Measurements from ENCODE around the gene SRR. TPM values are rescaled to one million over a fixed set of nuclear protein-coding genes. Genes with fewer than 3 reads are reported as not detected.

The SRR gene
- total RNA-seq, 1 experiment from 2014 or later, result 11.8 TPM

DNA sequence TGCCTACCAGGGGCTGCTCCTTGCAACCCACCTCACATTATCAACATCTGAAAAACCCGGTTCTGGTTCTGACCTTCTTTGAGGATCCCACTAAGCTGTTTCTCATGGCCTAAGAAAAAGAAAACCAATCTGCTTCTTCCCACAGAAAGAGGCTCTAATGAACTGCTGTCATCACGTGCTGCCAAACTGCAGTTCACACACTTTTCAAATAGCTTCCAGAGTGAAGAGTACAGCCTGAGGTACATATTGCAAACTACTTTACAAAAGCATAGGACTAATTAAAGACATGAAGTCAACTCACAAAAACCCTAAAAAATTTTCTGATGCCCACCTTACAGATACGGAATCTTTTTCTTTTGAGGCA is 36.9 kb upstream of the SRR start:
- Histone ChIP-seq H3K36me3 (ENCODE audit: control insufficient read depth, insufficient read depth, low read length) (no peaks in the 10 kb centered on the region), H3K9me3 (ENCODE audit: control insufficient read depth, insufficient read depth, low read depth, low read length) (no peaks in the 10 kb centered on the region), H3K4me1 (ENCODE audit: control insufficient read depth, insufficient read depth, low read length) (no peaks in the 10 kb centered on the region), H3K27me3 (ENCODE audit: control insufficient read depth, insufficient read depth, low read length) (no peaks in the 10 kb centered on the region), H3K27ac (ENCODE audit: low read length) (no peak overlapping the region), H3K4me3 (ENCODE audit: low read depth in 2 of 2, low read length in 2 of 2) (no peak overlapping the region)
- POLR2A ChIA-PET, result no interaction called here
- intact Hi-C loops (cut with micrococcal nuclease; ENCODE audit: unreplicated experiment) (no loop called here), in situ Hi-C loops (cut with HindIII; ENCODE audit: low pct_unique_long_range_greater_than_20kb, low sequenced_read_pairs) (no loop called here)
- ATAC-seq (no peak), DNase-seq (ENCODE audit: low read depth, low spot score) (no peak)
- TF ChIP-seq, protein P1, sequence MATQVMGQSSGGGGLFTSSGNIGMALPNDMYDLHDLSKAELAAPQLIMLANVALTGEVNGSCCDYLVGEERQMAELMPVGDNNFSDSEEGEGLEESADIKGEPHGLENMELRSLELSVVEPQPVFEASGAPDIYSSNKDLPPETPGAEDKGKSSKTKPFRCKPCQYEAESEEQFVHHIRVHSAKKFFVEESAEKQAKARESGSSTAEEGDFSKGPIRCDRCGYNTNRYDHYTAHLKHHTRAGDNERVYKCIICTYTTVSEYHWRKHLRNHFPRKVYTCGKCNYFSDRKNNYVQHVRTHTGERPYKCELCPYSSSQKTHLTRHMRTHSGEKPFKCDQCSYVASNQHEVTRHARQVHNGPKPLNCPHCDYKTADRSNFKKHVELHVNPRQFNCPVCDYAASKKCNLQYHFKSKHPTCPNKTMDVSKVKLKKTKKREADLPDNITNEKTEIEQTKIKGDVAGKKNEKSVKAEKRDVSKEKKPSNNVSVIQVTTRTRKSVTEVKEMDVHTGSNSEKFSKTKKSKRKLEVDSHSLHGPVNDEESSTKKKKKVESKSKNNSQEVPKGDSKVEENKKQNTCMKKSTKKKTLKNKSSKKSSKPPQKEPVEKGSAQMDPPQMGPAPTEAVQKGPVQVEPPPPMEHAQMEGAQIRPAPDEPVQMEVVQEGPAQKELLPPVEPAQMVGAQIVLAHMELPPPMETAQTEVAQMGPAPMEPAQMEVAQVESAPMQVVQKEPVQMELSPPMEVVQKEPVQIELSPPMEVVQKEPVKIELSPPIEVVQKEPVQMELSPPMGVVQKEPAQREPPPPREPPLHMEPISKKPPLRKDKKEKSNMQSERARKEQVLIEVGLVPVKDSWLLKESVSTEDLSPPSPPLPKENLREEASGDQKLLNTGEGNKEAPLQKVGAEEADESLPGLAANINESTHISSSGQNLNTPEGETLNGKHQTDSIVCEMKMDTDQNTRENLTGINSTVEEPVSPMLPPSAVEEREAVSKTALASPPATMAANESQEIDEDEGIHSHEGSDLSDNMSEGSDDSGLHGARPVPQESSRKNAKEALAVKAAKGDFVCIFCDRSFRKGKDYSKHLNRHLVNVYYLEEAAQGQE (IDR thresholded peaks at IDR 0.05; ENCODE audit: insufficient read depth in 1 of 2, low read depth in 2 of 2, low read length in 1 of 2), result no peak
- no peak for TF ChIP-seq SIN3A (IDR thresholded peaks at IDR 0.05; ENCODE audit: borderline replicate concordance, insufficient read depth, low read depth, low read length)
- no peak for TF ChIP-seq POLR2AphosphoS5 (IDR thresholded peaks at IDR 0.05; ENCODE audit: low read depth, low read length)
- TF ChIP-seq TCF7L2 (IDR thresholded peaks at IDR 0.05; ENCODE audit: low read depth, low read length), result no peak
- TF ChIP-seq, protein P2, sequence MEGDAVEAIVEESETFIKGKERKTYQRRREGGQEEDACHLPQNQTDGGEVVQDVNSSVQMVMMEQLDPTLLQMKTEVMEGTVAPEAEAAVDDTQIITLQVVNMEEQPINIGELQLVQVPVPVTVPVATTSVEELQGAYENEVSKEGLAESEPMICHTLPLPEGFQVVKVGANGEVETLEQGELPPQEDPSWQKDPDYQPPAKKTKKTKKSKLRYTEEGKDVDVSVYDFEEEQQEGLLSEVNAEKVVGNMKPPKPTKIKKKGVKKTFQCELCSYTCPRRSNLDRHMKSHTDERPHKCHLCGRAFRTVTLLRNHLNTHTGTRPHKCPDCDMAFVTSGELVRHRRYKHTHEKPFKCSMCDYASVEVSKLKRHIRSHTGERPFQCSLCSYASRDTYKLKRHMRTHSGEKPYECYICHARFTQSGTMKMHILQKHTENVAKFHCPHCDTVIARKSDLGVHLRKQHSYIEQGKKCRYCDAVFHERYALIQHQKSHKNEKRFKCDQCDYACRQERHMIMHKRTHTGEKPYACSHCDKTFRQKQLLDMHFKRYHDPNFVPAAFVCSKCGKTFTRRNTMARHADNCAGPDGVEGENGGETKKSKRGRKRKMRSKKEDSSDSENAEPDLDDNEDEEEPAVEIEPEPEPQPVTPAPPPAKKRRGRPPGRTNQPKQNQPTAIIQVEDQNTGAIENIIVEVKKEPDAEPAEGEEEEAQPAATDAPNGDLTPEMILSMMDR (IDR thresholded peaks at IDR 0.05), result no peak
- CTCF ChIA-PET, result no interaction called here
- BruUV-seq (replicated peaks), result no TSS peak

DNA sequence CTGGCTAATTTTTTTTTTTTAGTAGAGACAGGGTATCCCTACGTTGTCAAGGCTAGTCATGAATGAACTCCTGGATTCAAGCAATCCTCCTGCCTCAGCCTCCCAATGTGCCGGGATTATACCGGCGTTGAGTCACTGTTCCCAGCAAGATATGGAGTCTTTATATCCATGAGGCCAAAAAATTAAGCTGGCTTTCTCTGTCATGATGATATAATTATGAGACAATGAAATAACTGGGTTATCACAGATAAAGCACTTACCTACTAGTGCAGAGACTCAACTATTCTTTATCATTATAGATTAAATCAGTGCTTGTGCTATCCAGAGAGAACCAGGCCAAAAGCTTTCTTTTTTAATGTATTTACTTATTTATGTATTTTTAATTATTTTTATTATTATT is 36.4 kb upstream of the SRR start:
- TF ChIP-seq, protein P1 (IDR thresholded peaks at IDR 0.05; ENCODE audit: insufficient read depth in 1 of 2, low read depth in 2 of 2, low read length in 1 of 2), result no peak
- no peak for TF ChIP-seq POLR2AphosphoS5 (IDR thresholded peaks at IDR 0.05; ENCODE audit: low read depth, low read length)
- TF ChIP-seq SIN3A (IDR thresholded peaks at IDR 0.05; ENCODE audit: borderline replicate concordance, insufficient read depth, low read depth, low read length), result no peak
- TF ChIP-seq, protein P2 (IDR thresholded peaks at IDR 0.05), result no peak
- TF ChIP-seq TCF7L2 (IDR thresholded peaks at IDR 0.05; ENCODE audit: low read depth, low read length), result no peak
- Histone ChIP-seq H3K27ac (ENCODE audit: low read length) (no peak overlapping the region), H3K4me3 (ENCODE audit: low read depth in 2 of 2, low read length in 2 of 2) (no peak overlapping the region), H3K36me3 (ENCODE audit: control insufficient read depth, insufficient read depth, low read length) (no peaks in the 10 kb centered on the region), H3K4me1 (ENCODE audit: control insufficient read depth, insufficient read depth, low read length) (no peaks in the 10 kb centered on the region), H3K27me3 (ENCODE audit: control insufficient read depth, insufficient read depth, low read length) (no peaks in the 10 kb centered on the region), H3K9me3 (ENCODE audit: control insufficient read depth, insufficient read depth, low read depth, low read length) (no peaks in the 10 kb centered on the region)
- no peak for ATAC-seq
- ChIA-PET POLR2A (no interaction called here), CTCF (no interaction called here)
- intact Hi-C loops (cut with micrococcal nuclease; ENCODE audit: unreplicated experiment), result no loop called here
- in situ Hi-C loops (cut with HindIII; ENCODE audit: low pct_unique_long_range_greater_than_20kb, low sequenced_read_pairs), result no loop called here
- no TSS peak for BruUV-seq (replicated peaks)
- DNase-seq (ENCODE audit: low read depth, low spot score), result no peak
